HEK293T (cell line): Measurements from ENCODE around the gene TKTL1.

Source experiments
- ARNT ChIP-seq: fragments of 450-650 bp; IDR thresholded peaks from 2 replicates; pipeline ENCODE4 v1.6.1; 2017; ENCODE audit warnings: mild to moderate bottlenecking
- FOXA1 ChIP-seq: fragments of 450-650 bp; IDR thresholded peaks from 2 replicates; pipeline ENCODE4 v1.6.1; 2016; ENCODE audit warnings: mild to moderate bottlenecking
- FOXM1 ChIP-seq: fragments of 450-650 bp; IDR thresholded peaks from 2 replicates; pipeline ENCODE4 v1.6.1; 2017; ENCODE audit warnings: mild to moderate bottlenecking, borderline replicate concordance
- SUZ12 ChIP-seq: fragments of 450-650 bp; IDR thresholded peaks from 2 replicates; pipeline ENCODE4 v1.6.1; 2016; ENCODE audit warnings: mild to moderate bottlenecking
- ZNF384 ChIP-seq: fragments of 450-650 bp; IDR thresholded peaks from 2 replicates; pipeline ENCODE4 v1.6.1; 2016

DNA sequence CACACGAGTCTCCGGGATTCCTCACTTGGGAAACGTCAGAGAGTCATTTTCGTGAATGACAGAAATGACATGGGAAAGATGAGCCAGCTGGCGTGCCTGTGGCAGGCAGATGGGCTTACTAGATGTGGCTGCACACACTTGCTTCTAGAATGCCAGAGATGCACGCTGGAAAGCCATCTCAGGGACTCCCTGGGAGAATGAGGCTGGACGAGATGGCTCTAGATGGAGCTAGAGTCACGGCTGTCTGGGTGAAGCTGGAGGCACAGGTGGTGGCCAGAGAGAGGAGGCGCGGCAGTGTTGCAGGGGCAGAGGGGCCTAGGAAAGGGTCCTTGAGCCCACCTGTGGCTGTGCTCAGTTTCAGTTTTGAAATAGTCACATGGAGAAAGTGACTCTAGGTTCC lies 26.0 kb downstream of the TKTL1 start:
- no peak for TF ChIP-seq FOXA1
- no peak for TF ChIP-seq FOXM1
- TF ChIP-seq ARNT, result no peak
- no peak for TF ChIP-seq ZNF384
- no peak for TF ChIP-seq SUZ12
